Measurements from ENCODE around the gene SH3PXD2A.

SH3PXD2A gene

GRCh38 chr10:103716206-103717160 lies 138.9 kb downstream of the SH3PXD2A start:
- no peak for DNase-seq

- no peak for DNase-seq
These were observed 139.9 kb downstream of the SH3PXD2A start for GRCh38 chr10:103715430-103715829.

- no peak for DNase-seq
These were observed 141.0 kb downstream of the SH3PXD2A start for GRCh38 chr10:103714232-103714891.

- DNase-seq = no peak
These were observed 141.7 kb downstream of the SH3PXD2A start for GRCh38 chr10:103713676-103714075.

GRCh38 chr10:103712898-103713498 lies 142.4 kb downstream of the SH3PXD2A start:
- peak; percentile 81 for DNase-seq

- DNase-seq = no peak
These were observed 143.2 kb downstream of the SH3PXD2A start for GRCh38 chr10:103712146-103712545.

- no peak for DNase-seq
These were observed 143.9 kb downstream of the SH3PXD2A start for GRCh38 chr10:103711351-103711994.

- DNase-seq = no peak
These were observed 144.9 kb downstream of the SH3PXD2A start for GRCh38 chr10:103710490-103710889.

GRCh38 chr10:103709341-103709920 lies 145.9 kb downstream of the SH3PXD2A start:
- no peak for DNase-seq

- no peak for DNase-seq
These were observed 146.6 kb downstream of the SH3PXD2A start for GRCh38 chr10:103708627-103709288.

GRCh38 chr10:103707956-103708626 lies 147.3 kb downstream of the SH3PXD2A start:
- no peak for DNase-seq

GRCh38 chr10:103706762-103707161 lies 148.6 kb downstream of the SH3PXD2A start:
- no peak for DNase-seq

- no peak for DNase-seq
These were observed 149.3 kb downstream of the SH3PXD2A start for GRCh38 chr10:103706047-103706446.

- no peak for DNase-seq
These were observed 151.1 kb downstream of the SH3PXD2A start for GRCh38 chr10:103703941-103704919.

GRCh38 chr10:103701380-103702222 lies 153.8 kb downstream of the SH3PXD2A start:
- no peak for DNase-seq

GRCh38 chr10:103700436-103700715 lies 155.0 kb downstream of the SH3PXD2A start:
- no peak for DNase-seq

- DNase-seq = no peak
These were observed 155.6 kb downstream of the SH3PXD2A start for GRCh38 chr10:103699611-103700435.

GRCh38 chr10:103698266-103698665 lies 157.1 kb downstream of the SH3PXD2A start:
- DNase-seq = no peak

- DNase-seq = no peak
These were observed 157.6 kb downstream of the SH3PXD2A start for GRCh38 chr10:103697787-103698186.
